GM18499 (cell line): ENCODE data around the gene RAD51D.
"Not testable (repeated sequence)": the region's sequence is repeated elsewhere in the genome, so short reads cannot be mapped to it uniquely, and the experiment has no call there.

ENCODE experiments used
- ATAC-seq: cut with Tn5 transposase; IDR thresholded peaks from one replicate; pipeline ENCODE4 v1.9.1; 2021; ENCODE audit warnings: moderate number of reproducible peaks; ENCODE audit not compliant: insufficient read depth, unreplicated experiment

Gene RAD51D

GRCh38 chr17:35095741-35096140 lies 23.9 kb downstream of the RAD51D start:
- ATAC-seq, result no peak

- ATAC-seq, result no peak
These were observed 24.8 kb downstream of the RAD51D start for GRCh38 chr17:35094902-35095301.

GRCh38 chr17:35090707-35091106 lies 29.0 kb downstream of the RAD51D start:
- not testable (repeated sequence) for ATAC-seq

DNA sequence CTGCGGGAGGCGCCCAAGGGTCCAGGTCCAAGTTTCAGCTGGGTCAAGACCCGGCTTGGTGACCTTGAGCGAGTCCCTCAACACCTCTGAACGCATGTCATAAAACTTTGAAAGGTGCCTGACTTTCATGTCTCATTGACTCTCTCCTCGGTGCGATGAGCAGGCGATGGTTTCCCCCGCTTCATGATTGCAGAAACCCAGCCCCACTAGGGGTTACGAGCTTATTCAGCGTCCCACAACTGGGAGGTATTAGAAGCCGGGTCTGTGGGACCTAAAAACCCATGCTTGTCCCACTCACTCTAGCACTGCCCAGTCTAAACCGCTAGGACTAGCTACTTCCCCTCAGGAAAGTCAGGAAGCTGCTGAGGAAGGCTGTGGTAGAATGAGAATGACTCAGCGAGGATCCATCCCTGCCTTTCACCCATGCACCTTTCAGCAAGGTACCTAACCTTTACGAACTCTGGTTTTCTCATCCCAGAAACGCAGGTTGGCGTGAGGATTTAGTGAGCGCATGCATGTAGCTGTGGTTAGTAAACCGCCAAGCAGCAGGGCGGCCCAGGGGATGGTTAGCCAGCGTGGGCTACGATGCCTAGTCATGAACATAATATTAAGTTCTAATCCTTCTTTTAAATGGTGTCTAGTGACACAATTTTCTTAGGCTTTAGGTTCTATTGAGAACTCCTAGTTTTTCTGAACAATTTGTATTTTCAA lies 29.9 kb downstream of the RAD51D start:
- no peak for ATAC-seq

- ATAC-seq, result no peak
These were observed 30.6 kb downstream of the RAD51D start for GRCh38 chr17:35088881-35089585.

GRCh38 chr17:35088356-35088880 lies 31.2 kb downstream of the RAD51D start:
- no peak for ATAC-seq

DNA sequence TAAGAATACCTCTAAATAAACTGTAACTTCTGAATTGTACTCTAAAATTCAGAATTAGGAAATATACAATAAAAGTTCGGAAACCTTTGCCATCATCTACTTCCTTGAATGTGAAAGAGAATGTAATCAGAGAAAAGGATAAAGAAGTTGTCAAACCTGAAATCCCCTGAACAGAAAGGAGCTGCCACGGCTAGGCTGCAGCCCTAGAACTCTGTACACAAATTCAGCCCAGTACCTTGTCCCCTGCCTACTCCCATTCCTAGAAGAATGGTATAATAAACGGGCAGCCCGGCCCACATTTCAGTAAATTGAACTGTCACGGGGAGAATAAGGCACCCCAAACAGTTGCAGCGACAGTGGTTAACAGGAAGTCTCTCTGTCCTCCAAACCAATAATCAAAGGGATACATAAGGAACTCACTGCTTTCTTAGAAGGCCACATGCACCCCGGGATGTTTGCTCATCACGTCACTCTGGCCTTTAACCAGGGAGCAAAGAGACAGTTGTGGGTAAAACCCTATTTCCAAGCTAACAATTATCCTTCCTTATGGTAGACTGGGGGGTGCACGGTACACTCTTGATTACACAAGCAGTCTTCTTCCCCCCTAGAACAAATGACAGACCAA lies 31.8 kb downstream of the RAD51D start:
- ATAC-seq, result no peak

- no peak for ATAC-seq
These were observed 32.6 kb downstream of the RAD51D start for GRCh38 chr17:35086931-35087573.

GRCh38 chr17:35086164-35086563 lies 33.5 kb downstream of the RAD51D start:
- no peak for ATAC-seq

DNA sequence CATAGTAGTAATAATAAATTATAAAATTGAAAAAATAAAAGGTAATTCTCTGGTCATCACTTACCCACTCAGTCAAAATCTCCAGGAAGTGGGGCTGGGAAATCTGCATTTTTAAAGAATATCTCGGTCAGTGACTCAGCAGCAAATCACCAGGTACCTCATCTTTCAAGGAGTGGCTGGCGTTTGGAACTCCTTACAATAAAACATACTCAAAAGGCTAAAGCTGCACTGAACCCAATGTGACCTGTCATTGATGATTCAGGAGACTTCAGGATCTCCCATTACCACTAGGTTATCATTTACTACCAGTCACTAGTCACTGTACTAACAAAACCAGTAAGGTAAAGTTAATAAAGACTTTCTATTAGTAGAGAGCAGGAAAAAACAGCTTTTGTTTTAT lies 34.7 kb downstream of the RAD51D start:
- ATAC-seq, result no peak

DNA sequence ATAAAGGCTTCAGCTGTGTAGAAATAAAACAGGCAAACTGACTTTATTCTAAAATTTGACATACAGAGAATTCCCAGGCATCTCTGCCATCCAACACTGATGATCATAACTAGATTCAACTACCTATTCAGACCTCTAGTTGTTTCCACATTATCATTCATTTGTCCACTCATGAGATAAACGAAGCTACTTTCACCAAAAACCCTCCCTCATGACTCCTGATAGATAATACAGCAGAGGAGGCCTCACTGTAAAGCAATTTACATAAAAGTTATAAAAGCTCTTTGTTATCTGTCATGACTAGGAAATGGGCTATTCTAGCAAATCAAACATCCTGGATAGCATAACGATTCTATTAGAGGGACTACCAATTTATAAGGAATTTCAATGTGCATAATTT lies 36.6 kb downstream of the RAD51D start:
- no peak for ATAC-seq

- ATAC-seq, result no peak
These were observed 37.5 kb downstream of the RAD51D start for GRCh38 chr17:35082073-35082657.

DNA sequence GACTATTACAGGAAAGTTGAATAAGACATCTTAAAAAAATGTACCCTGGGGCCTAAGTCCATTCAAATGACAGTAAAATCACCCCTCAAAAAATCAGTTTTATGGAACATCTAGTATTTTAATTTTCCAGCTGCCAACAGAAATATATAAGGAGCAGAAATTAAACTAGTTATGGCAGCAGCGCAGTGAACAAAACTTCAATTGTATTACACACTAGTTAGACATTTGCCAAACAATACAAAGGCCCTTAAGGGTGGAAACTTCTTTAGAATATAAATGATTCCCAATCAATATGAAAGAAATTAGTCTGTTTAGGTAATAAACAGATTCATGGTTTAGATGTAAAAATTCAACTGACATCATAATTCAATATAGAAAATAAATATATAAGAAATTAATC lies 38.0 kb downstream of the RAD51D start:
- no peak for ATAC-seq

DNA sequence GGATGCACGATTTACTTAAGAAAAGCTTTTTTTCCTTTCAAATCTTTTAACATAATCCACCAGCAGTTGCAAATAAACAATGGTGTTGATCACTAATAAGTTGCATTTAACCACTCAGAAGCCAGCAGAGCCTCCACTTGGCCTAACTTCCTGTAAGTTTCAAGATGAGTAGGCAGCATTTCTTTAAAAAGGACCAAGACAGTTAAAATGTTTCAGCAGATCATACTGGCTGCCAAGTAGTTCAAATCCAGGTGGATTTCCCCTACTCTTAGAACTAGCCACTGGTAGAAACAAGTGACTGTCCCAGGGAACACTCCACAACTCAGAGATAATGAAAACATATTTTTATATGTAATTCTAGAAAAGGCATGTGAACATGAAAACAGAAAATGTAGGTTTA lies 39.1 kb downstream of the RAD51D start:
- no peak for ATAC-seq

- no peak for ATAC-seq
These were observed 39.9 kb downstream of the RAD51D start for GRCh38 chr17:35079547-35080423.

DNA sequence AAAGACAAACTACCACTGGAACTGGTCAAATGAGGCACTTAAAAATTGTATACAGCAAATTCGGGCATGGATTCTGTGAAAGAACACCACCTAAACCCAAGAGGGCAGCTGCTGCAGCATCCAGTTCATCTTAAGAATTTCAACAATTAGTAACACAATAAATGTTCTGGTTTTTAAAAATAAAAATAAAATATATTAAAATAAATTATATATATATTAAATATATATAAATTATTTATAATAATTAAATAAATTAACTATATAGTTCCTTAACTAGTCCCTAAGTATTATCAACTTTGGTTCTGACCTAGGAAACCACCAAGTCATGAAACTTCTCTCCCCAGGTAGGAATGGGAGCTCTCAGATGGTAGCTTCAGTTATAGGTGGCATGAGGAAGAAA lies 42.8 kb downstream of the RAD51D start:
- no peak for ATAC-seq

GRCh38 chr17:35074711-35075707 lies 44.7 kb downstream of the RAD51D start:
- no peak for ATAC-seq

GRCh38 chr17:35073991-35074627 lies 45.6 kb downstream of the RAD51D start:
- ATAC-seq, result no peak
